ENCODE data around the gene NAP1L4. TPM values are rescaled to one million over a fixed set of nuclear protein-coding genes. Genes with fewer than 3 reads are reported as not detected.

Gene NAP1L4
- 90.2 TPM for total RNA-seq

GRCh38 chr11:2992234-2992996 is at the start of gene NAP1L4:
Gene NAP1L4, minus strand, starts transcription at chr11:2992329. Its CDS starts 13,109 bp downstream, at chr11:2979220.
- DNase-seq (ENCODE audit: low read depth in 2 of 3, low spot score in 2 of 3): peak; percentile 93 to 98 (median 97)

GRCh38 chr11:3040881-3041280 is 48.8 kb upstream of the NAP1L4 start:
- no peak for DNase-seq (ENCODE audit: low read depth in 2 of 3, low spot score in 2 of 3)

- no peak for DNase-seq (ENCODE audit: low read depth in 2 of 3, low spot score in 2 of 3)
These were observed 45.8 kb upstream of the NAP1L4 start for GRCh38 chr11:3037945-3038271.

GRCh38 chr11:3037040-3037944 is 45.2 kb upstream of the NAP1L4 start:
- peak in 2 of 3 donors; percentile 54 to 78 for DNase-seq (ENCODE audit: low read depth in 2 of 3, low spot score in 2 of 3)

GRCh38 chr11:3036419-3036818 is 44.3 kb upstream of the NAP1L4 start:
- DNase-seq (ENCODE audit: low read depth in 2 of 3, low spot score in 2 of 3): peak in 1 of 3 donors; percentile 20

DNA sequence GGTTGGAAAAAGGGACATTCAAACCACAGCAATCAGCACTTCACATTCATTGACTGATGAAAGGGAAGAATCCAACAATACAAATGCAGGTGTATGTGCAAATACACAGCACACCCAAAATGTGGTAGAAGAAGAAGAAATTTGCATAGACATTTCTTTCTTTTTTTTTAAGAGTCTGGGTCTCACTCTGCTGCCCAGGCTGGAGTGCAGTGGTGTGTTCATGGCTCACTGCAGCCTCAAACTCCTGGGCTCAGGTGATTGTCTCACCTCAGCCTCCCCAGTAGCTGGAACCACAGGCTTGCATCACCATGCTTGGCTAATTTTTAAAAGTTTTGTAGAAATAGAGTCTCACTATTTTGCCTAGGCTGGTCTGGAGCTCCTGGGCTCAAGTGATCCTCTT is 43.2 kb upstream of the NAP1L4 start:
- DNase-seq (ENCODE audit: low read depth in 2 of 3, low spot score in 2 of 3): no peak

DNA sequence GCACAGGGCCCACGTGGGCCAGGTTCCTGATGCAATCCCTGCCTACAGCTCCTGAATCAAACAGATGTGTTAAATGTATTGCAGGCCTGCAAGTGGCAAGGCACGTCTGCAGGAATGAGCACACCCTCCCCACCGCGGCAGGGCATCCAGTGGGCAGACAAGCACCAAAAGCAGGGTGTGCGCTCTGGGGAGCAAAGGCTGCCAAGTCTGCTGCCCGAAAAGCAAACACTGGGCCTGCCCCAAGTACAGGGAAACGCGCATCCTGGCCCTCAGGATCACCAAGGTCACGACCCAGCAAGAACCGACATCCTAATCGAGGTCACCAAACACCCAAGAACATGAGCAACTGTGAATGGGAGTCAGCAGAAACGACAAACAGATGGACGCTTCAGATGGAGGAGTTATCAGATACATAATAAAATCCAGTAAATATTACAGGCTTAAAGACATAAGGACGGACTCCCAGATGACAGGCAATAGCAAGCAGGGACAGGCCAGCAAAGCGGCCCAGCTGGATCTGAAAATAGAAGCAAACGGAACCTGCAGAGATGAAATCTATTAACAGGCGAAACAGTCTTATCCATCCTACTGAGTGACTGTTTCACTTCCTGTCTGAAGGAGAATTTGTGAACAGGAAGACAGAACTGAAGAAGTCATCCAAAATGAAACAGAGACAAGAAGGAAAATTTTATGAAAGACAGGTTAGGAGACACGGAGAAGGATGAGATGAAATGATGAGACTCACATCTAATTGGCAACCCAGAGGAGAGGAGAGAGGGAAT is 38.4 kb upstream of the NAP1L4 start:
- no peak for DNase-seq (ENCODE audit: low read depth in 2 of 3, low spot score in 2 of 3)

GRCh38 chr11:3028813-3029212 is 36.7 kb upstream of the NAP1L4 start:
- no peak for DNase-seq (ENCODE audit: low read depth in 2 of 3, low spot score in 2 of 3)

DNA sequence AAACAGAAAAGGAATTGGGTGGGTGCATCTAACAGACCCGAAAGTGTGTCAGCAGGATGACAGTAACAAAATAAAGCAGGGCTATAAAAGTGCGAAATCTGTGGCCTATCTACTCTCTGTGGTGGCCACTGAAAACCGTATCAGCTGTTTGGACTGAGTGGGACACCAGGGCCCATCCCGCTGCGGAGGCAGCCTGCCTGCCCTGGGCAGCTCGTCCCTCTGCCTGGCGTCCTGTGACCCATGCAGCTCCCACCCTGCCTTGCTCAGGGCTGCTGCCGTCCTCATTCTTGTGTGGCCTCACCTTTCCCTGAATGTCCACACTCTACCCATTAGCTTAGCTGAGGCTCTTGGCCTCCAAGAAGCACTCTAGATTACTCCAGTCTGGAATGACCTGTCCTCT is 34.7 kb upstream of the NAP1L4 start:
- DNase-seq (ENCODE audit: low read depth in 2 of 3, low spot score in 2 of 3): no peak

GRCh38 chr11:3022982-3023381 is 30.9 kb upstream of the NAP1L4 start:
- no peak for DNase-seq (ENCODE audit: low read depth in 2 of 3, low spot score in 2 of 3)

DNA sequence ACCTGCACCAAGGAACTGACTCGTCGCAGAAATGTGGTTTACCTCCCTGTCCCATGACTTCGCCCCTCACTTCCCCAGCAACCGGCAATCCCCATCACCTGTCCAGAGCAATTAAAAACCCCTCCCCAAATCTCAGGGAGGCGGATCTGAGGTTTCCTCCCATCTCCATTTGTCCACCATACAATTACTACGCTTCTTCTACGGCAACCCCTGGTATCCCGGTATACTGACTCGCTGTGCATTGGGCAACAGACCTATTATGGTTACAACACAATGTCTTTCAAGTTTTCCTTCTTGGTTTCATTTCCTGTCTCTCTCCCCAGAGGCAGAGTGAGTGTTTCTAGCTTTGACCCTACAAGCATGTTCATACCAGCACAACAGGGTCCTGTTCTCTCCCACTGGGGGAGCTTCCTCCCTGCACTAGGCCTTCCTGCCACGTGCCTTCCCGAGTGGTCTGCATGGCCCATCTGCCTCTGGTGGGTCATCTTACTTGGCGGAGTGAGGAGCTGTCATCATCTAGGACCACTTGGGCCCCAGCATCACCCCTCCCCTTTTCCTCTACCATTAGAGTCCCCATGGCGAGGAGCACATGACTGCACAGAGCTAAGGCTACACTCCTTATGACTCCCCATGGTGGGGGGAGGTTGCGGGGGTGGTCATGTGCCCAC is 30.3 kb upstream of the NAP1L4 start:
- DNase-seq (ENCODE audit: low read depth in 2 of 3, low spot score in 2 of 3): no peak

- peak in 2 of 3 donors; percentile 31 to 56 for DNase-seq (ENCODE audit: low read depth in 2 of 3, low spot score in 2 of 3)
These were observed 29.0 kb upstream of the NAP1L4 start for GRCh38 chr11:3021125-3021524.

DNA sequence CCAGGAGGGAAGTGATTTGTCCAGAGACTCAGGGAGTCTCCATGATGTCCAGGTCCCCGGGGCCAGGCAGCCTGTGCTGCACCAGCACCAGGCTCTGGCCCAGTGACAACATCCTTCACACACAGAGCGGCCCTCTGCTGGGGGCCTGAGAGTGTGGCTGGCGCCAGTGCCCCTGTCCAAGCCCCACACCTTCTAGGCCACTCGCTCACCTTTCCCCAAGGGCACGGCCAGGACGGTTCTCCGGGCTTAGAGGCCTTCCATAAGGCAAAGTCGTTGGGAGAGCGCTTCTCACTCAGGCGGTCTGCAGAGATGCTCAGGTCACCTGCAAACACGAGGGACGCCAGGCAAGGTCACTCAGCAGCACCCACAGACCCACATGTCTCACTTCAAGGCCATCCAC is 27.9 kb upstream of the NAP1L4 start:
- no peak for DNase-seq (ENCODE audit: low read depth in 2 of 3, low spot score in 2 of 3)

DNA sequence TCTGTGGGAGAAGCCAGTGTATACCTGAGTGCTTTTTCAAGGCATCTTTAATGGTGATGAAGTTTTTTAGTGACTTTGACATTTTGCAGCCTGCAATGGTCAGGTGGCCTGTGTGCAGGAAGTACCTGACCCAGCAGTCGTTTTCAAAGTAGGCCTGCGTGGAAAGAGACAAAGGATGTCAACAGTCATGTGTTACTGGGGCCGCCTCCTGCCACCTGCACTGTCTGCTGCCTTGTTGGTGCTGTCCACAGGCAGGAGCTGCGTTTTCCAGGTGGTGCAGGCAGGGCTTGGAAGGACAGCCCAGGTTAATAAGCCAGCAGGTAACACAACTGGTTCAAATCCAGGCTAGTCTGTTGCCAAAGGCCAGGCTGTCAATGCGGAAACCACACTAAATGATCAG is 26.5 kb upstream of the NAP1L4 start:
- no peak for DNase-seq (ENCODE audit: low read depth in 2 of 3, low spot score in 2 of 3)

GRCh38 chr11:3016861-3017260 is 24.7 kb upstream of the NAP1L4 start:
- DNase-seq (ENCODE audit: low read depth in 2 of 3, low spot score in 2 of 3): no peak

DNA sequence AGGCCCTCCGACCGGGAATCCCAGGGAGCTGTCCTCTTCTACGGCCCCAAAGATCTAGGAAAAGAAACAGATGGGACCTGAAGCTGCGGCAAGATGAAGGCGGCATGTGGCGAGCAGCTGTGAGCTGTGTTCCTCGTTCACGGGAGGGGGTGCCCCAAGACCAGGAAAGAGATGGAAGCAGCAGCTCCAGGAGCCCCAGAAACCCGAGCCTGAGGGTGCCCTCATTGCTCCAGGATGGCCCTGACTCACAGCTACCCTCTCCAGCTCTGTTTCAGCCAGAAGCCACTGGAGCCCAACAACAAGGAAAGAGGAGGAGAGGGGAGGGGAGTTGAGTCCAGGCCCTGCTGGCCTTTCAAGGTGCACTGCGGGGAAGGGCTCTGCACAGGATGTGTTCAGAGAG is 23.7 kb upstream of the NAP1L4 start:
- DNase-seq (ENCODE audit: low read depth in 2 of 3, low spot score in 2 of 3): no peak

DNA sequence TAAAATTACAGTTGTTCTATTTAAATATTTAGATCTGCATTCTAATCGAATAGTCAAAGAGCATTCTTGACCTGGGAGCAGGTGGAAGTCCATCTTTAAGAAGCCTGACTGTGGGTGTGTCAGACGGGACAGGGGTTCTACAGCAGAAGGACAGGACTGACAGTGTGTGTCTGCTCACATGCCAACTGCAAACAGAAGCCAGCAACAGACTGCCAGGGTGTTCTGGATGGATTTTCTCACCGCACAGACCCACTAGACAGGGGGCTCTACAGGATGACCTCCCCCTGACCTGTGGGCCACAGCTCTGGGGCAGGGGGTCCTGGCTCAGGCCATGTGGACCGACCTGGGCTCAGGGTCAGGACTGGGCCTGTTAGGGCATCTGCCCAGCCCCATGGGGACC is 22.8 kb upstream of the NAP1L4 start:
- DNase-seq (ENCODE audit: low read depth in 2 of 3, low spot score in 2 of 3): no peak

- DNase-seq (ENCODE audit: low read depth in 2 of 3, low spot score in 2 of 3): peak in 1 of 3 donors; percentile 70
These were observed 22.2 kb upstream of the NAP1L4 start for GRCh38 chr11:3014057-3014938.

All from hematopoietic multipotent progenitor cell (in vitro differentiated cells).